HepG2 (cell line): ENCODE measurements around the gene PTMA. TPM values are rescaled to one million over a fixed set of nuclear protein-coding genes. Genes with fewer than 3 reads are reported as not detected.

Experiments used
- AKAP8 ChIP-seq: sonication (generic); formaldehyde crosslinking; IDR thresholded peaks from 2 replicates; pipeline ENCODE4 v1.5.1; 2020; ENCODE audit warnings: mild to moderate bottlenecking, missing genetic modification reagents
- ARID2 ChIP-seq: sonication (generic); formaldehyde crosslinking; IDR thresholded peaks from 2 replicates; pipeline ENCODE4 v1.8.1; 2022; ENCODE audit warnings: mild to moderate bottlenecking, missing genetic modification reagents, borderline replicate concordance
- CHD4 ChIP-seq: fragments of 200-600 bp; sonication (generic); IDR thresholded peaks from 2 replicates; pipeline ENCODE4 v1.7.0; 2017; ENCODE audit warnings: mild to moderate bottlenecking, low read length, borderline replicate concordance
- FOXO1 ChIP-seq: sonication (generic); formaldehyde crosslinking; IDR thresholded peaks from 2 replicates; pipeline ENCODE4 v1.4.0; 2020; ENCODE audit warnings: missing genetic modification reagents
- GABPA ChIP-seq, 2 experiments: IDR thresholded peaks; 2 replicates each; pipeline ENCODE4 v1.6.1; 2011 to 2016; ENCODE audit warnings: low read depth in 2 of 2, low read length in 1 of 2, missing biosample characterization in 1 of 2, missing genetic modification characterization in 1 of 2
- GTF2F1 ChIP-seq: fragments of 150-350 bp; IDR thresholded peaks from 2 replicates; pipeline ENCODE4 v1.6.1; 2014; ENCODE audit warnings: low read length
- HNF4A ChIP-seq: sonication (generic); formaldehyde crosslinking; IDR thresholded peaks from 2 replicates; pipeline ENCODE4 v1.4.0; 2020; ENCODE audit warnings: missing genetic modification reagents
- IKZF1 ChIP-seq: fragments of 450-650 bp; IDR thresholded peaks from 2 replicates; pipeline ENCODE4 v1.7.1; 2016
- MAFG ChIP-seq: sonication (generic); formaldehyde crosslinking; IDR thresholded peaks from 2 replicates; pipeline ENCODE4 v1.5.1; 2020; ENCODE audit warnings: mild to moderate bottlenecking, missing genetic modification reagents
- MEIS1 ChIP-seq: sonication (generic); formaldehyde crosslinking; IDR thresholded peaks from 2 replicates; pipeline ENCODE4 v1.9.0; 2021; ENCODE audit warnings: mild to moderate bottlenecking, missing genetic modification reagents, moderate library complexity, borderline replicate concordance
- NR2F6 ChIP-seq, 2 experiments: IDR thresholded peaks; 2 replicates each; pipeline ENCODE4 v1.6.1; 2016; ENCODE audit warnings: antibody characterized with exemption in 1 of 2, mild to moderate bottlenecking in 1 of 2
- POLR2A ChIP-seq, 2 experiments: IDR thresholded peaks; 2 replicates each; pipeline ENCODE4 v1.6.1; 2011; ENCODE audit warnings: low read depth in 2 of 2, low read length in 2 of 2, mild to moderate bottlenecking in 1 of 2, moderate library complexity in 1 of 2; ENCODE audit not compliant: insufficient read depth in 1 of 2
- POLR2AphosphoS5 ChIP-seq: IDR thresholded peaks from 2 replicates; pipeline ENCODE4 v1.6.1; 2012; ENCODE audit warnings: low read depth, low read length
- RBM22 ChIP-seq: fragments of 200-400 bp; formaldehyde crosslinking; optimal IDR thresholded peaks from 2 replicates; pipeline ENCODE3; 2017; ENCODE audit warnings: mild to moderate bottlenecking, low read length, moderate library complexity
- SCMH1 ChIP-seq: sonication (generic); formaldehyde crosslinking; IDR thresholded peaks from 2 replicates; pipeline ENCODE4 v1.9.0; 2021; ENCODE audit warnings: missing genetic modification reagents, mild to moderate bottlenecking, borderline replicate concordance
- SMYD3 ChIP-seq: sonication (generic); formaldehyde crosslinking; IDR thresholded peaks from 2 replicates; pipeline ENCODE4 v1.8.1; 2023; ENCODE audit warnings: mild to moderate bottlenecking, missing genetic modification reagents
- SPEN ChIP-seq: sonication (generic); formaldehyde crosslinking; IDR thresholded peaks from 2 replicates; pipeline ENCODE4 v1.5.1; 2020; ENCODE audit warnings: low read depth, mild to moderate bottlenecking, missing genetic modification reagents
- ZBTB38 ChIP-seq: sonication (generic); formaldehyde crosslinking; IDR thresholded peaks from 2 replicates; pipeline ENCODE4 v1.5.1; 2020; ENCODE audit warnings: mild to moderate bottlenecking, missing genetic modification reagents
- ZNF30 ChIP-seq: sonication (generic); formaldehyde crosslinking; IDR thresholded peaks from 2 replicates; pipeline ENCODE4 v1.5.0; 2020; ENCODE audit warnings: mild to moderate bottlenecking, missing genetic modification reagents
- ZNF496 ChIP-seq: sonication (generic); formaldehyde crosslinking; IDR thresholded peaks from 2 replicates; pipeline ENCODE4 v1.8.1; 2023; ENCODE audit warnings: mild to moderate bottlenecking, moderate library complexity, missing genetic modification reagents; ENCODE audit not compliant: insufficient replicate concordance
- ZNF510 ChIP-seq: sonication (generic); formaldehyde crosslinking; IDR thresholded peaks from 2 replicates; pipeline ENCODE4 v1.4.0; 2020; ENCODE audit warnings: low read depth, mild to moderate bottlenecking, missing genetic modification reagents
- ZNF557 ChIP-seq: sonication (generic); formaldehyde crosslinking; IDR thresholded peaks from 2 replicates; pipeline ENCODE4 v1.4.0; 2020; ENCODE audit warnings: missing genetic modification reagents
- ZNF564 ChIP-seq: sonication (generic); formaldehyde crosslinking; IDR thresholded peaks from 2 replicates; pipeline ENCODE4 v1.8.1; 2023; ENCODE audit warnings: mild to moderate bottlenecking, missing genetic modification reagents
- ZNF687 ChIP-seq: sonication (generic); formaldehyde crosslinking; IDR thresholded peaks from 2 replicates; pipeline ENCODE4 v1.5.1; 2020; ENCODE audit warnings: mild to moderate bottlenecking, missing genetic modification reagents, moderate library complexity
- ZNF879 ChIP-seq: sonication (generic); formaldehyde crosslinking; IDR thresholded peaks from 2 replicates; pipeline ENCODE4 v1.8.1; 2023; ENCODE audit warnings: missing genetic modification reagents
- ZXDC ChIP-seq: sonication (generic); formaldehyde crosslinking; IDR thresholded peaks from 2 replicates; pipeline ENCODE4 v1.5.0; 2020; ENCODE audit warnings: mild to moderate bottlenecking, missing genetic modification reagents
- polyA plus RNA-seq, 8 experiments: library from polyadenylated mRNA; depleted of rRNA in 3 of 8; stranded (reverse) in 7 of 8; unstranded in 1 of 8; fragments of >200 nt; fragmentation: Illumina TruSeq in 4 of 8; extraction: Trizol in 4 of 8; gene quantifications; 2 replicates each; pipeline versions ENCODE4 v1.2.1 to v1.2.3, GENCODE V29; 2011 to 2016; ENCODE audit warnings: low read depth in 4 of 8, missing spikeins in 1 of 8, mixed read lengths in 1 of 8; ENCODE audit not compliant: insufficient read depth in 1 of 8
- total RNA-seq, 5 experiments: library from RNA; depleted of rRNA; stranded (reverse); fragments of >200 nt; fragmentation: Illumina TruSeq; extraction: Trizol; gene quantifications; 2 replicates each; pipeline ENCODE4 v1.2.3, GENCODE V29; 2016; ENCODE audit warnings: low read depth in 1 of 5

Gene PTMA
- total and polyA plus RNA-seq, 2 of the 13 experiments (the other 11 are each of a cell fraction or from before 2014, with no cell fraction given) = 190 to 1,086 TPM

GRCh38 chr2:231711677-231712450 is 3.5 kb downstream of the PTMA start (continued):
- TF ChIP-seq AKAP8 (peak; percentile 93), ZBTB38 (peak; percentile 41; the same call in 1 of the 2 replicates), POLR2A (IDR thresholded peaks at IDR 0.05; ENCODE audit: insufficient read depth in 1 of 2, low read depth in 2 of 2, low read length in 2 of 2) (peak in 1 of 2 experiments; percentile 30; a peak in 1 of 4 replicates), ZNF496 (CRISPR knock-in tag) (no peak), HNF4A (CRISPR knock-in tag) (no peak), MAFG (no peak), SPEN (CRISPR knock-in tag) (peak; percentile 23; the same call in 1 of the 2 replicates), SCMH1 (CRISPR knock-in tag) (no peak), CHD4 (no peak), RBM22 (peak; percentile 90), ZNF510 (no peak), GTF2F1 (no peak), ARID2 (CRISPR knock-in tag) (no peak), FOXO1 (no peak), SMYD3 (no peak), ZXDC (CRISPR knock-in tag) (no peak), MEIS1 (CRISPR knock-in tag) (no peak), ZNF564 (CRISPR knock-in tag) (no peak), ZNF30 (CRISPR knock-in tag) (no peak), POLR2AphosphoS5 (0 out of 2 replicates have a peak, but pooled peaks have one; percentile 12), GABPA (IDR thresholded peaks at IDR 0.05; ENCODE audit: low read depth, low read length) (no peak), GABPA (CRISPR knock-in tag; IDR thresholded peaks at IDR 0.05; ENCODE audit: low read depth) (no peak), NR2F6 (IDR thresholded peaks at IDR 0.05) (no peak), NR2F6 (CRISPR knock-in tag; IDR thresholded peaks at IDR 0.05) (no peak), ZNF687 (CRISPR knock-in tag) (peak; percentile 40; the same call in 1 of the 2 replicates), ZNF879 (no peak), ZNF557 (no peak), IKZF1 (no peak)
